ENCODE results near the gene UBASH3A. TPM values are rescaled to one million over a fixed set of nuclear protein-coding genes. Genes with fewer than 3 reads are reported as not detected.

The UBASH3A gene
- total RNA-seq, 1 experiment from 2014 or later = not detected

DNA sequence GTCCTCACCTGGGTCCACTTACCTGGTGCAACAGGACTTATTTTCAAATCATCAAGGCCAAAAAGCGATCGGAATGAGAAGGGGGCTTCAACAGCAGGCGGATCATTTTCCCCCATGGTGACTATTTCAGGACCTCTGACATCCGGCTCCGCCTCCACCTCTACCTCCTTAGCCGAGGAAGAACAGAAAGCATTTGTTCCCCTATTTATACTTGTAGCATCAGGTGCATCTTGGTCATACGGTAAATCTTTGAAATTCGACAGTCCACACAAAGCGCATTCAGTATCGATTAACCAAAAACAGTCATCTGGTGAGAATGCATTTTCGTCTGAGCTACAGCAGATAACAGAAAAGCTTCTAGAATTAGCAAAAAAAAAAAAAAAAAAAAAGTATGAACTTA is 8.4 kb upstream of the UBASH3A start:
- H3K4me1 Mint-ChIP-seq (ENCODE audit: low read depth, unreplicated experiment) = peaks cover 26% of the 10 kb centered on the region
- H3K4me3 Mint-ChIP-seq (ENCODE audit: low read depth, unreplicated experiment) = peak overlapping the region; percentile 53
- DNase-seq = no peak
- H3K27ac Mint-ChIP-seq (ENCODE audit: unreplicated experiment) = peak overlapping the region; percentile 52
- no peaks in the 10 kb centered on the region for H3K36me3 Mint-ChIP-seq (ENCODE audit: insufficient read depth, unreplicated experiment)
- H3K9me3 Mint-ChIP-seq (ENCODE audit: low read depth, unreplicated experiment) = no peaks in the 10 kb centered on the region
- CTCF ChIA-PET = no interaction called here
- intact Hi-C loops (cut with micrococcal nuclease; ENCODE audit: unreplicated experiment) = no loop called here
- TSS peak; percentile 83 for BruUV-seq (replicated peaks)
- TF ChIP-seq, protein P1, sequence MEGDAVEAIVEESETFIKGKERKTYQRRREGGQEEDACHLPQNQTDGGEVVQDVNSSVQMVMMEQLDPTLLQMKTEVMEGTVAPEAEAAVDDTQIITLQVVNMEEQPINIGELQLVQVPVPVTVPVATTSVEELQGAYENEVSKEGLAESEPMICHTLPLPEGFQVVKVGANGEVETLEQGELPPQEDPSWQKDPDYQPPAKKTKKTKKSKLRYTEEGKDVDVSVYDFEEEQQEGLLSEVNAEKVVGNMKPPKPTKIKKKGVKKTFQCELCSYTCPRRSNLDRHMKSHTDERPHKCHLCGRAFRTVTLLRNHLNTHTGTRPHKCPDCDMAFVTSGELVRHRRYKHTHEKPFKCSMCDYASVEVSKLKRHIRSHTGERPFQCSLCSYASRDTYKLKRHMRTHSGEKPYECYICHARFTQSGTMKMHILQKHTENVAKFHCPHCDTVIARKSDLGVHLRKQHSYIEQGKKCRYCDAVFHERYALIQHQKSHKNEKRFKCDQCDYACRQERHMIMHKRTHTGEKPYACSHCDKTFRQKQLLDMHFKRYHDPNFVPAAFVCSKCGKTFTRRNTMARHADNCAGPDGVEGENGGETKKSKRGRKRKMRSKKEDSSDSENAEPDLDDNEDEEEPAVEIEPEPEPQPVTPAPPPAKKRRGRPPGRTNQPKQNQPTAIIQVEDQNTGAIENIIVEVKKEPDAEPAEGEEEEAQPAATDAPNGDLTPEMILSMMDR (IDR thresholded peaks at IDR 0.05; ENCODE audit: unreplicated experiment) = no peak
- H3K27me3 Mint-ChIP-seq (ENCODE audit: unreplicated experiment) = no peaks in the 10 kb centered on the region

DNA sequence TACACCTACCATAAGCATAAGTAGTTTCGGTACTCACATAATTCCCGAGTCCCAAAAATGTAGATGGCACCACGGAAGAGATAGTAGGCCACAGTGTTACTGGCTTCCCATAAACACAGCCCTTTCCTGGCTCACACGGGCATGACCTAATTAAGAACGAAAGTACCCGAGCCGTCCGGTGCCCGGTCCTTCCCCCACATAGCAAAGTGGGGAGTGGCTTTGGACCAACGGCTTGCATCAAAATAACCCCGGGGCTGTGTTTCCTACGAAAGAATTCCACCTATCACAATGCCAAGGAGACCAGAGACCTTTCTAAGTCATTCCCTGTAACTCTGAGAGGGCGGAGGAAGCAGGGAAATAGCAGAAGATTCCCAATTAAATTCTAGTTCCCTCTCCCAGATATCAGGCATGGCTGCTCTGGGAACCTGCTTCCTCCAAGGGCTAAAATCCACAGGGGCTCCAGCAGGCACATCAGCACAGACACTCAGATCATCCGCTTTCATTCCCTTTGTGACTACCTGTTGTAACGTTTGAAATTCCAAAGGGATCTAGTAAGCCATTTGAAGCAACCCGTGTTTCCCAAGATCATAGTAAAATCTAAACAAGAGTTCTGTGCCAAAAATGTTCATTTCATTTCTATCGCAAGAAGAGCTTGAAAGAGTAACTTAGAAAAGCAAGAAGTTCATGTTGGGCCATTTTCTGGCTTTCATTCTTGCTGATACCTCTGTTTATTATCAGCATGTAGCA is 7.6 kb upstream of the UBASH3A start, which contains the start of gene TMPRSS3:
TSS of gene TMPRSS3 (minus strand) at position 148 of the 747 bp plus-strand sequence. CDS start 635 bp downstream, outside the sequence.
- H3K4me3 Mint-ChIP-seq (ENCODE audit: low read depth, unreplicated experiment) = peak within 1 kb of the TSS; percentile 53
- TF ChIP-seq, protein P1 (IDR thresholded peaks at IDR 0.05; ENCODE audit: unreplicated experiment) = no peak
- peaks cover 18% of the 10 kb centered on the region for H3K4me1 Mint-ChIP-seq (ENCODE audit: low read depth, unreplicated experiment)
- CTCF ChIA-PET = no interaction called here
- H3K27ac Mint-ChIP-seq (ENCODE audit: unreplicated experiment) = peak within 1 kb of the TSS; percentile 52
- no TSS peak for BruUV-seq (replicated peaks)
- no peaks in the 10 kb centered on the region for H3K36me3 Mint-ChIP-seq (ENCODE audit: insufficient read depth, unreplicated experiment)
- no peaks in the 10 kb centered on the region for H3K9me3 Mint-ChIP-seq (ENCODE audit: low read depth, unreplicated experiment)
- DNase-seq = peak; percentile 43
- intact Hi-C loops (cut with micrococcal nuclease; ENCODE audit: unreplicated experiment) = no loop called here
- H3K27me3 Mint-ChIP-seq (ENCODE audit: unreplicated experiment) = no peaks in the 10 kb centered on the region

DNA sequence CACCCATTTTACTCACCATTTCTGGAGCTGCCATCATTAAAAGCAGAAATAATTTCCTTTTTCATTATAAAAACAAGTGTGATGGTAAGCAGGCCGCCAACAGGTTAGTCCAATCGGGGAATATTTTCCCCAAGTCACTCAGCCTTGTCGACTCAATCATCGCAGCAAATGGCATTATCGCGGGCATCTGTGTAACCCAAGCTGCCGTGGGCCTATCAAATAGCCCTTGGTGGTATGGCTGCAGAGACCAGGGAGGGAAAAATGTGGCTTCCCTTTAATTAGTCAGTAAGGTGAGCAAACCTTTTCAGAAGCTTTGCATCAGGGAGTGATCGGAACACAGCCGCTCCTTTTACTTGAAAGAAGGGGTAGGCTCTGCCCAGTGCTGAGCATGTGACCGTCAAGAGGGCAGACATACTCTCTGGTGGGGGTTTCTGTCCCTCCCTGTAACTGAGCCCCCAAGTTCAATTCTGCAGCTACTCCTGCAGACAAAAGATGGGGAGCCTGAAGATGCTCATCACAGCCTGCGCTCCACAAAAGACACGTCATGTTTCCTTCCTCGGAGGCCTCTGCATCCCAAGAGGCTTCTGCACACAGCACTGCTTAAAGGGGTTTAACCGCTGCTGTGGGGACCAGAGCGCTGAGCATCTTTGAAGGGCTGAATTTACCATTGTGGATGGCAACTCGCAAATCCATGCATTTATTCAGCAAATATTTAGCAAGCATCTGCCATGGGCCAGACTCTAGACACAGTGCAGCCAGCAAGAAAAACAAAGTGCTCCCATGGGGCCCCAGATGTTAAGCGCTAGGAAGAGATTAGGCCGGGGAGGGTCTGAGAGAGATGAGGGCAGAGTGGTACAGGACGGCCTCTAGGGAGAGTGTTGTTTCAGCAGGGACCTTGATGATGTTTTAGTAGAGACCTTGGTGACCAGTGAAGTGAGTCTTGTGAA is 6.6 kb upstream of the UBASH3A start:
- DNase-seq = no peak
- Mint-ChIP-seq H3K36me3 (ENCODE audit: insufficient read depth, unreplicated experiment) (no peaks in the 10 kb centered on the region), H3K9me3 (ENCODE audit: low read depth, unreplicated experiment) (peaks cover 6% of the 10 kb centered on the region), H3K4me3 (ENCODE audit: low read depth, unreplicated experiment) (no peak overlapping the region), H3K4me1 (ENCODE audit: low read depth, unreplicated experiment) (peaks cover 18% of the 10 kb centered on the region), H3K27me3 (ENCODE audit: unreplicated experiment) (no peaks in the 10 kb centered on the region), H3K27ac (ENCODE audit: unreplicated experiment) (no peak overlapping the region)
- no TSS peak for BruUV-seq (replicated peaks)
- CTCF ChIA-PET = no interaction called here
- intact Hi-C loops (cut with micrococcal nuclease; ENCODE audit: unreplicated experiment) = no loop called here
- TF ChIP-seq, protein P1 (IDR thresholded peaks at IDR 0.05; ENCODE audit: unreplicated experiment) = no peak

DNA sequence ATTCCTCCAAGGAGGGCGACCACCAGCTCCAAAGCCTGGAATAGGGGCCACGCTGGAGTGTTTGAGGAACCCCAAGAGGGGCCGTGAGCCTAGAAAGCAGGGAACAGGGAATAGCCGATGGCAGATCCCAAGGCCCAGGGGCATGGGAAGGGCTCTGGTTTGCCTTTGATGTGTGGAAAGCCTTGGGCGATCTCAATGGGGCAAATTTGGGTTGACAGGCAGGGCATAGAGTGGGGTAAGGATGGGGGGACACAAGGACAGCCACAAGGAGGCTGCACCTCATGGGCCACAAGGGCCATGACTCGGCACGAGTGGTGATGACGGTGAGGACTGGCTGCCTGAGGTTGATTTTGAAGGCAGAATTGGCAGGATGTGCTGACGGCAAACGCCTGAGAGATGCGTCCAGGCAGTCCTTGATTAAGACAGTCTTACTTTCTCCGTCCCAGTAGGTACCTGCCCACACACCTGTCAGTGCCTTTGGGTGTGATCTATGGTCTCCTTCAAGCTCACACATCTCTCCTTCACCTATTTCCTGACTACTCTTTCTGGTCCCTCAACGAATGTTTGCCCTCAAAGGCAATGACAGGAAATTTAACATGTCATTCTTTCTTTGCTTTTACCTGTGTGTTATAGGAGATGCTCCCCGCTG is 5.8 kb upstream of the UBASH3A start:
- H3K4me1 Mint-ChIP-seq (ENCODE audit: low read depth, unreplicated experiment) = peaks cover 18% of the 10 kb centered on the region
- DNase-seq = no peak
- no peaks in the 10 kb centered on the region for H3K36me3 Mint-ChIP-seq (ENCODE audit: insufficient read depth, unreplicated experiment)
- BruUV-seq (replicated peaks) = no TSS peak
- H3K27me3 Mint-ChIP-seq (ENCODE audit: unreplicated experiment) = no peaks in the 10 kb centered on the region
- H3K9me3 Mint-ChIP-seq (ENCODE audit: low read depth, unreplicated experiment) = peaks cover 6% of the 10 kb centered on the region
- CTCF ChIA-PET = no interaction called here
- no peak overlapping the region for H3K27ac Mint-ChIP-seq (ENCODE audit: unreplicated experiment)
- H3K4me3 Mint-ChIP-seq (ENCODE audit: low read depth, unreplicated experiment) = no peak overlapping the region
- intact Hi-C loops (cut with micrococcal nuclease; ENCODE audit: unreplicated experiment) = no loop called here
- TF ChIP-seq, protein P1 (IDR thresholded peaks at IDR 0.05; ENCODE audit: unreplicated experiment) = no peak
